HG02763 (cell line): ENCODE data around the gene TMEM178A.
"Not testable (repeated sequence)": the region's sequence is repeated elsewhere in the genome, so short reads cannot be mapped to it uniquely, and the experiment has no call there.

ENCODE experiments used
- ATAC-seq: cut with Tn5 transposase; IDR thresholded peaks from one replicate; pipeline ENCODE4 v1.9.1; 2021; ENCODE audit warnings: mild to moderate bottlenecking, moderate library complexity; ENCODE audit not compliant: unreplicated experiment

TMEM178A gene

GRCh38 chr2:39665811-39666490, at the start of gene TMEM178A:
TSS of gene TMEM178A (plus strand) at chr2:39665917. CDS start at chr2:39665975, 58 bp downstream.
- ATAC-seq = no peak

GRCh38 chr2:39618236-39618635, 47.5 kb upstream of the TMEM178A start:
- no peak for ATAC-seq

- no peak for ATAC-seq
Measured at GRCh38 chr2:39618736-39619135, 47.0 kb upstream of the TMEM178A start.

- ATAC-seq = no peak
Measured at GRCh38 chr2:39620067-39620466, 45.6 kb upstream of the TMEM178A start.

- no peak for ATAC-seq
Measured at GRCh38 chr2:39621596-39621995, 44.1 kb upstream of the TMEM178A start.

- ATAC-seq = no peak
Measured at GRCh38 chr2:39622860-39623259, 42.9 kb upstream of the TMEM178A start.

- ATAC-seq = no peak
Measured at GRCh38 chr2:39623917-39624316, 41.8 kb upstream of the TMEM178A start.

GRCh38 chr2:39625193-39625926, 40.4 kb upstream of the TMEM178A start:
- ATAC-seq = no peak

- ATAC-seq = no peak
Measured at GRCh38 chr2:39625927-39626270, 39.8 kb upstream of the TMEM178A start.

- ATAC-seq = not testable (repeated sequence)
Measured at GRCh38 chr2:39628346-39628745, 37.4 kb upstream of the TMEM178A start.

- ATAC-seq = no peak
Measured at GRCh38 chr2:39629646-39630045, 36.1 kb upstream of the TMEM178A start.

GRCh38 chr2:39631256-39631655, 34.5 kb upstream of the TMEM178A start:
- ATAC-seq = no peak

- no peak for ATAC-seq
Measured at GRCh38 chr2:39631718-39632117, 34.0 kb upstream of the TMEM178A start.

GRCh38 chr2:39632876-39633275, 32.8 kb upstream of the TMEM178A start:
- ATAC-seq = no peak

GRCh38 chr2:39636306-39636705, 29.4 kb upstream of the TMEM178A start:
- ATAC-seq = no peak

GRCh38 chr2:39638581-39638980, 27.1 kb upstream of the TMEM178A start:
- no peak for ATAC-seq

- no peak for ATAC-seq
Measured at GRCh38 chr2:39640107-39640506, 25.6 kb upstream of the TMEM178A start.

GRCh38 chr2:39640681-39641080, 25.0 kb upstream of the TMEM178A start:
- ATAC-seq = no peak

GRCh38 chr2:39641635-39642034, 24.1 kb upstream of the TMEM178A start:
- no peak for ATAC-seq

- ATAC-seq = no peak
Measured at GRCh38 chr2:39642051-39642718, 23.5 kb upstream of the TMEM178A start.

- ATAC-seq = no peak
Measured at GRCh38 chr2:39645826-39646225, 19.9 kb upstream of the TMEM178A start.

- no peak for ATAC-seq
Measured at GRCh38 chr2:39646267-39646666, 19.4 kb upstream of the TMEM178A start.
